Peyer's patch (tissue), 4 donors: Measurements from ENCODE around the gene RASA3. TPM values are rescaled to one million over a fixed set of nuclear protein-coding genes. Genes with fewer than 3 reads are reported as not detected.

Experiments
- DNase-seq, 3 donors: peaks; one replicate each; pipeline ENCODE4 v3.0.0-alpha.2; 2017 to 2019
- H3K27ac ChIP-seq, 4 donors: fragments of 200-600 bp; sonication (generic); one replicate each; pipeline ENCODE4 v1.5.1; 2016 to 2019
- H3K27me3 ChIP-seq, 2 donors: fragments of 200-600 bp; sonication (generic); one replicate each; pipeline ENCODE4 v1.5.1; 2019
- H3K36me3 ChIP-seq, 3 donors: fragments of 200-600 bp; sonication (generic); one replicate each; pipeline ENCODE4 v1.5.1; 2016 to 2019
- H3K4me1 ChIP-seq, 4 donors: fragments of 200-600 bp; sonication (generic); one replicate each; pipeline ENCODE4 v1.5.1; 2016 to 2019
- H3K4me3 ChIP-seq, 4 donors: fragments of 200-600 bp; sonication (generic); 1 replicate in 3 of 4; 2 replicates in 1 of 4; pipeline ENCODE4 v1.5.1; 2016 to 2019; ENCODE audit warnings: mild to moderate bottlenecking in 1 of 4
- H3K9me3 ChIP-seq, 4 donors: fragments of 200-600 bp; sonication (generic); one replicate each; pipeline ENCODE4 v1.5.1; 2016 to 2019; ENCODE audit warnings: mild to moderate bottlenecking in 1 of 4
- POLR2A ChIP-seq, 2 donors: fragments of 450-650 bp; IDR thresholded peaks; one replicate each; pipeline ENCODE4 v1.5.1; 2017; ENCODE audit warnings: antibody characterized with exemption in 2 of 2, mild to moderate bottlenecking in 2 of 2, moderate library complexity in 2 of 2
- total RNA-seq, 4 donors: library from RNA; depleted of rRNA; stranded (reverse); fragments of >200 nt; gene quantifications; one replicate each; pipeline ENCODE4 v1.1.0, GENCODE V29; 2016
- TF ChIP-seq, protein P1 (sequence below), 6 experiments: fragments of 450-650 bp in 4 of 6; fragments of 200-600 bp in 2 of 6; sonication (generic) in 1 of 6; IDR thresholded peaks; one replicate each; pipeline ENCODE4 v1.5.1; 2017 to 2019; ENCODE audit warnings: antibody characterized with exemption in 6 of 6, mild to moderate bottlenecking in 3 of 6, moderate library complexity in 1 of 6

Gene RASA3
- total RNA-seq, 4 donors from 2014 or later, result 3.5 to 41.3 (median 6.9) TPM

- Histone ChIP-seq H3K4me3 (no peak overlapping the region), H3K4me1 (peaks cover 0 to 2% (median 0%) of the 10 kb centered on the region in 4 donors), H3K27me3 (no peaks in the 10 kb centered on the region), H3K9me3 (no peaks in the 10 kb centered on the region), H3K27ac (no peak overlapping the region), H3K36me3 (no peaks in the 10 kb centered on the region)
- no peak for DNase-seq
- TF ChIP-seq, protein P1, sequence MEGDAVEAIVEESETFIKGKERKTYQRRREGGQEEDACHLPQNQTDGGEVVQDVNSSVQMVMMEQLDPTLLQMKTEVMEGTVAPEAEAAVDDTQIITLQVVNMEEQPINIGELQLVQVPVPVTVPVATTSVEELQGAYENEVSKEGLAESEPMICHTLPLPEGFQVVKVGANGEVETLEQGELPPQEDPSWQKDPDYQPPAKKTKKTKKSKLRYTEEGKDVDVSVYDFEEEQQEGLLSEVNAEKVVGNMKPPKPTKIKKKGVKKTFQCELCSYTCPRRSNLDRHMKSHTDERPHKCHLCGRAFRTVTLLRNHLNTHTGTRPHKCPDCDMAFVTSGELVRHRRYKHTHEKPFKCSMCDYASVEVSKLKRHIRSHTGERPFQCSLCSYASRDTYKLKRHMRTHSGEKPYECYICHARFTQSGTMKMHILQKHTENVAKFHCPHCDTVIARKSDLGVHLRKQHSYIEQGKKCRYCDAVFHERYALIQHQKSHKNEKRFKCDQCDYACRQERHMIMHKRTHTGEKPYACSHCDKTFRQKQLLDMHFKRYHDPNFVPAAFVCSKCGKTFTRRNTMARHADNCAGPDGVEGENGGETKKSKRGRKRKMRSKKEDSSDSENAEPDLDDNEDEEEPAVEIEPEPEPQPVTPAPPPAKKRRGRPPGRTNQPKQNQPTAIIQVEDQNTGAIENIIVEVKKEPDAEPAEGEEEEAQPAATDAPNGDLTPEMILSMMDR (IDR thresholded peaks at IDR 0.05), result no peak
- TF ChIP-seq POLR2A (IDR thresholded peaks at IDR 0.05), result no peak
Measured at GRCh38 chr13:114041493-114041892, 90.9 kb downstream of the RASA3 start.

DNA sequence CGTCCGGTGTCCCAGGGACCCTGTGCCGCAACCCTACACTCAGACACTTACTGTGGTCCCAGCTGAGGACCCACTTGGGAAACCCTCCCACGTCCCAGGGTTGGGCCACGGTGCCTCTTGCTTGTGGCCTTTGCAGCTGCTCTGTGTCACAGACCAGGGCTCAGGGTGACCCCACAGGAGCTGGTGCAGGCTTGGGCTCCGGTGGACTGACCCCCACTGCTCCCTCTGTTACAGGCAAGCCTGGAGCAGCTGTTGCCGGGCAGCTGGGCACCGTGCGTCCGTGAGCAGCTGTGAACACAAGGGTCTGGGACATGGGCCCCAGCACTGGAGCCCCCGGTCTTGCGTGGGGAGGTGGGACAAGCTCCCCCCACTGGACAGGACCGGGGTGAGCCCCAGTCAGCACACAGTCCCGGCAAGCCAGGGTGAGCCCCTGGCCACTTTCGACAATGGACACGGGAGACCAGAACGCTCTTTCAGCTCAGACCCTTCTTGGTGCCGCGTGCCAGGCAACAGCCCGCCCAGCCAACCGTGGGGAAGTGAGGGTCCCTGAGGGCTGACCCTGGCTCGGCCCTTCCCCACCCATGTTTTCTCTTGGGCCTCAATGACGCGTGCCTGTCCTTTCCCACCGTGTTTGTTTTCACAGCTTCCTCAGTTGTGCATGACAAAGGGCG is 92.8 kb downstream of the RASA3 start:
- Histone ChIP-seq H3K27me3 (no peaks in the 10 kb centered on the region), H3K4me3 (no peak overlapping the region), H3K27ac (no peak overlapping the region), H3K4me1 (peaks cover 0 to 12% (median 0%) of the 10 kb centered on the region in 4 donors), H3K36me3 (no peaks in the 10 kb centered on the region), H3K9me3 (no peaks in the 10 kb centered on the region)
- TF ChIP-seq POLR2A (IDR thresholded peaks at IDR 0.05), result no peak
- TF ChIP-seq, protein P1 (IDR thresholded peaks at IDR 0.05), result no peak
- no peak for DNase-seq

DNA sequence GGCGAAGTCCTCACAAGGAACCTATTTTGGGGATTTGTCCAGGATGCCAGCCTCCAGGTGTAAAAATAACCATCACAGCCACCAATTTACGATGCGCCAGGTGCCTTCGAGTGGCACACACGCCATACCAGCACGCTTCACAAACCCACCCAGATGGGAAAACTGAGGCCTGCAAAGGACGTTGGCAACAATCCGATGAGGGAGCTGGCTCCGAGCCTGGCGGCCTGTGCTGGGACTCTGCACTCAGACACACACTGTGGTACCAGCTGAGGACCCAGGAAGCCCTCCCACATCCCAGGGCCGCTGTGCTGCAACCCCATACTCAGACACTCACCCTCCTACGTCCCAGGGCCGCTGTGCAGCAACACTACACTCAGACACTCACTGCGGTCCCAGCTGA is 93.5 kb downstream of the RASA3 start:
- Histone ChIP-seq H3K27ac (no peak overlapping the region), H3K36me3 (no peaks in the 10 kb centered on the region), H3K4me3 (no peak overlapping the region), H3K27me3 (no peaks in the 10 kb centered on the region), H3K9me3 (no peaks in the 10 kb centered on the region), H3K4me1 (peaks cover 0 to 17% (median 0%) of the 10 kb centered on the region in 4 donors)
- TF ChIP-seq, protein P1 (IDR thresholded peaks at IDR 0.05), result no peak
- no peak for TF ChIP-seq POLR2A (IDR thresholded peaks at IDR 0.05)
- no peak for DNase-seq

- Histone ChIP-seq H3K27me3 (no peaks in the 10 kb centered on the region), H3K4me1 (peaks cover 0 to 18% (median 0%) of the 10 kb centered on the region in 4 donors), H3K4me3 (no peak overlapping the region), H3K36me3 (no peaks in the 10 kb centered on the region), H3K9me3 (no peaks in the 10 kb centered on the region), H3K27ac (peak overlapping the region in 1 of 4 donors; percentile 1)
- no peak for TF ChIP-seq POLR2A (IDR thresholded peaks at IDR 0.05)
- TF ChIP-seq, protein P1 (IDR thresholded peaks at IDR 0.05), result no peak
- DNase-seq, result no peak
Measured at GRCh38 chr13:114038211-114038613, 94.2 kb downstream of the RASA3 start.

GRCh38 chr13:114037674-114038073 is 94.7 kb downstream of the RASA3 start:
- Histone ChIP-seq H3K4me1 (peaks cover 0 to 18% (median 0%) of the 10 kb centered on the region in 4 donors), H3K27me3 (no peaks in the 10 kb centered on the region), H3K4me3 (no peak overlapping the region), H3K27ac (peak overlapping the region in 1 of 4 donors; percentile 1), H3K36me3 (no peaks in the 10 kb centered on the region), H3K9me3 (no peaks in the 10 kb centered on the region)
- no peak for TF ChIP-seq POLR2A (IDR thresholded peaks at IDR 0.05)
- TF ChIP-seq, protein P1 (IDR thresholded peaks at IDR 0.05), result no peak
- no peak for DNase-seq
